Loucy (cell line): ENCODE measurements around the gene GRHPR.

ENCODE experiments used
- EZH2phosphoT487 ChIP-seq: fragments of 200-600 bp; IDR thresholded peaks from 2 replicates; pipeline ENCODE4 v1.6.1; 2018; ENCODE audit warnings: antibody characterized with exemption, mild to moderate bottlenecking, moderate library complexity, borderline replicate concordance
- TF ChIP-seq, protein P1 (sequence below): fragments of 200-600 bp; sonication (generic); conservative IDR thresholded peaks from 2 replicates; pipeline ENCODE4 v1.5.1; 2014; ENCODE audit warnings: mild to moderate bottlenecking, antibody characterized with exemption, low read length

DNA sequence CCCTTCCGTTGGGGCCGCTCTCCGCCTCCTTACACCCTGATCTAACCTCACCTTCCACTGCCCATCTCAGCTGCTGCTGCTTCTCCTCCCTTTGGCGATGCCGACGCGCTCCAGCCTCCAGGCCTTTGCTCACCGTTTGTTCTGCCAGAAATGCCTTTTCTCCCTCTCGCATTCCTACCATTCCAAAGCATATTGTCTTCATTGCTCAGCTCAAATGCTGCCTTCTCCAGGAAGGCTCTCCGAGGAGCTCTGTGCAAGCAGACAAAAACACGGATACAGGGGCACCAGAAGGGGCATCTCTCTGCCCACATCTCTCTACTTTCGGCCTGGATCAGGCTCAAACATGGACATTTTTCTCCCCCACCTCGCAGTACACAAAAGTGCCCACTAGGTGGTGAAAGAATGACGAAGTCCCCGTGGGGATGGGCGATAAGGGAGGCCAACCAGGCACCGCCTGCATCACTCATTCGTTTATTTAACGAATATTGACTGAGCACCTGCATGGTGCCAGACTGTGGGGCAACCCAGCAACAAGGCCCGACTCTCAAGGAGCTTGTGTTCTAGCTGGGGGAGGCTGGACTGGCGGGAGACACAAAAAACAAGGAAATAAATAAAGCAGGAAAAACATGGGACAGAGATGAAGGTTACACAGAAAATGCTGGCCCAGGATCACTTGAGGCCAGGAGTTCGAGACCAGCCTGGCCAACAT is 7.3 kb upstream of the GRHPR start:
- TF ChIP-seq, protein P1, sequence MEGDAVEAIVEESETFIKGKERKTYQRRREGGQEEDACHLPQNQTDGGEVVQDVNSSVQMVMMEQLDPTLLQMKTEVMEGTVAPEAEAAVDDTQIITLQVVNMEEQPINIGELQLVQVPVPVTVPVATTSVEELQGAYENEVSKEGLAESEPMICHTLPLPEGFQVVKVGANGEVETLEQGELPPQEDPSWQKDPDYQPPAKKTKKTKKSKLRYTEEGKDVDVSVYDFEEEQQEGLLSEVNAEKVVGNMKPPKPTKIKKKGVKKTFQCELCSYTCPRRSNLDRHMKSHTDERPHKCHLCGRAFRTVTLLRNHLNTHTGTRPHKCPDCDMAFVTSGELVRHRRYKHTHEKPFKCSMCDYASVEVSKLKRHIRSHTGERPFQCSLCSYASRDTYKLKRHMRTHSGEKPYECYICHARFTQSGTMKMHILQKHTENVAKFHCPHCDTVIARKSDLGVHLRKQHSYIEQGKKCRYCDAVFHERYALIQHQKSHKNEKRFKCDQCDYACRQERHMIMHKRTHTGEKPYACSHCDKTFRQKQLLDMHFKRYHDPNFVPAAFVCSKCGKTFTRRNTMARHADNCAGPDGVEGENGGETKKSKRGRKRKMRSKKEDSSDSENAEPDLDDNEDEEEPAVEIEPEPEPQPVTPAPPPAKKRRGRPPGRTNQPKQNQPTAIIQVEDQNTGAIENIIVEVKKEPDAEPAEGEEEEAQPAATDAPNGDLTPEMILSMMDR, result peak; percentile 85
- no peak for TF ChIP-seq EZH2phosphoT487
